Stimulated activated CD4-positive, alpha-beta T cell treated with anti-CD3 and anti-CD28 coated beads, Interleukin-12 subunit alpha, Interleukin-12 subunit beta, amount 100 ng/mL, for 24 hours (primary cell): ENCODE data around the gene EVC2.
"Not testable (repeated sequence)": the region's sequence is repeated elsewhere in the genome, so short reads cannot be mapped to it uniquely, and the experiment has no call there.

ENCODE experiments used
- DNase-seq, 2 experiments: peaks; one replicate each; pipeline ENCODE4 v3.0.0-alpha.2; 2020; ENCODE audit warnings: low read depth in 2 of 2

Gene EVC2

DNA sequence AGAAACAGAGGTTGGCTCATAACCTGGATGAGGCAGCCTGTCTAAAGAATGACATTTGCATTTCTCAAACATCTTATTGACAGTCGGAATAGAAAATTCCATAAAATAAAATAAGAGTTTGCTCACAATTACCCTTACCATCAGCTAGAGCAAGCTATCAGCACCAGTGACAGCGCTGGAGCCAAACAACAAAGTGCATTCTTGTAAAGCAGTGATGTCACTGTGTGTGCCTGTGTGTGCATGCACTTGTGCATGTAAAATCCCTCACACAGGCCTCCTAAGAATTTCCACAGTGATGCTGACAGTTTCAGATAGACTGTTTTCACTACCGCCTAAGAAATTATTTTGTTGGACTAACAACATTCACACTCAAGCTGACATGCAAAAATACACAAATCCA is 77.6 kb downstream of the EVC2 start:
- DNase-seq = no peak

DNA sequence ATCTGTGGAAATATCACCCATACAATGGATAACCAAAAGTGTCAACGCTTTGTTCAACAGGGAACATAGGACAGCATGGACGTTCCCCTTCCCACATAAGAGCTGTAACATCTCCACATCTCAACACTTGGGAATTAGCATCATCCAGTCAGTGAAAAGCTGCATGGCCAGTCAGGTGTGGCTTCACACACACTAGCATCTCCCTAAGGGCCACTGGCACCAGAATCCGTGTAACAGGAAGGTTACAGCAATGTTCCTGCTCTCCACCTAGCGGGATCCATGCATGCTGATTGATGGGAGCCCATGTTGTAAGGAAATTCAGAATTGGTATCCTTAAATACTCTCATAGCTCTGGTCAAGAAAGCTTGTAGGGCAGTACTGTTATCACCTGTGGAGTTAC is 78.8 kb downstream of the EVC2 start:
- no peak for DNase-seq

DNA sequence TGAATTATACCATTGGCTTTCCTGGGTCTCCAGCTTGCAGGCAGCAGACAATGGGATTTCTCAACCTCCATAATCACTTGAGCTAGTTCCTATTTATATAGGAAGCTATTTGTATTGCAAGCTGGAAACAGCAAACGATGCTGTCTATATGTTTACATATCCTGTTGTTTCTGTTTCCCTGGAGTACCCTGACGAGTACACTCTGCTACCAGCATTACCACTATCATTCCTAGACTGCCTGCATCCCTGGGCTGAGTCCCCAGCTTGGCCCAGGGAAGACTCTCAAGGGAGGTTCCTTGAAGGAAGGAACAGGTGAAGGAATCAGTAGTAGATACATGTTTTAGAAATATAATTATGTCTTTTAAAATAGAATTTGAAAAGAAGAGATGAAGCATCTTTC is 81.4 kb downstream of the EVC2 start:
- DNase-seq = no peak

DNA sequence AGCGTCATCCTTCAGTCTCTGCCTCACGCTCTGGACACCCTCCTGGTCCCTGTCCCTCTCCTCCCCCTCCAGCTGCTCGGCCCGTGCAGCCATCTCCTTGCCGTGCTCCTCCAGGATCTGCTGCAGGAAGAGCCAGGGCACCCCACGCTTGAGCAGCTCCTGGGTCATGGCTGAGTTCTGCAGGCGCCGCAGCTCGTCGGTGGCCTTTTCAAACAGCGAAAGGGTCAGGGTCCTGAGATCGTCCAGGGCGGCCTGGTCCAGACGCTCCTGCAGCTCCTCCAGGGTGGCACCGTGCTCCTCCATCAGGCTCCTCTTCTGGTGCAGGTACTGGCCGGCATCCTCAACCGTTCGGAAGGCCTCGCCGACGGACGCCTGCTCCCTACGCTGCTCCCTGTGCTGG is 85.8 kb downstream of the EVC2 start:
- no peak for DNase-seq

DNA sequence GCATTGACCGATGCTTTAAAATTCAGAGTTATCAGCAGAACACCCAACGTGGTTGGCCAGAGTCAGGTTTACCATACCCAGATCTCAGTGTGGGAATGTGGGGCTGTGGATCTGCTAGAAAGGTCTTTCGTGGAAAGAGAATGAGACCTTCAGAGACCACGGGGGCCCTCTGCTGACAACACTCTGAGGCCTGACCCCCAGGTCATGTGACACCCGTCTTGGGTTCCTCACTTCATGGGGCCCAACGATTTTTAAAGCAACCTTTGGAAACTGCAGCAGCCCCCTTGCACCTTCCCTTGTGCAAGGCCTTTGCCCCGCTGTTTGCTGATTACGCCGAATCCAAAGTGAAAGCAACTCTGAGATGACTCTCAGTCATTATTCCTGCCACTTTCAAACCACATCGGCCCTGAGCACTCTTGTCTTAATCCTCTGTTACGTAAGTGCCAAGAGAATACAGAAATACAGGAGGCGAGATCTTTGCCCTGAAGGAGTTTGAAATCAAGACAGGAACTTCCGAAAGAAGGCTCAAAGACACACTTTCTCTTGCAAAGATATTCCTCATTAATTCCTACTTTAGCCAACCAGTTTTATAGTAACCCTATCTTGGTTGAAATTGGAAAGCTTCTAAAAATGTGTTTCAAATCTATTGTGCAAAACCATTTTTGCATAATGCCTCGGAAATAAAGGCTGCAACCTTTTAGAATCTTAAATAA is 88.3 kb downstream of the EVC2 start:
- DNase-seq = no peak

DNA sequence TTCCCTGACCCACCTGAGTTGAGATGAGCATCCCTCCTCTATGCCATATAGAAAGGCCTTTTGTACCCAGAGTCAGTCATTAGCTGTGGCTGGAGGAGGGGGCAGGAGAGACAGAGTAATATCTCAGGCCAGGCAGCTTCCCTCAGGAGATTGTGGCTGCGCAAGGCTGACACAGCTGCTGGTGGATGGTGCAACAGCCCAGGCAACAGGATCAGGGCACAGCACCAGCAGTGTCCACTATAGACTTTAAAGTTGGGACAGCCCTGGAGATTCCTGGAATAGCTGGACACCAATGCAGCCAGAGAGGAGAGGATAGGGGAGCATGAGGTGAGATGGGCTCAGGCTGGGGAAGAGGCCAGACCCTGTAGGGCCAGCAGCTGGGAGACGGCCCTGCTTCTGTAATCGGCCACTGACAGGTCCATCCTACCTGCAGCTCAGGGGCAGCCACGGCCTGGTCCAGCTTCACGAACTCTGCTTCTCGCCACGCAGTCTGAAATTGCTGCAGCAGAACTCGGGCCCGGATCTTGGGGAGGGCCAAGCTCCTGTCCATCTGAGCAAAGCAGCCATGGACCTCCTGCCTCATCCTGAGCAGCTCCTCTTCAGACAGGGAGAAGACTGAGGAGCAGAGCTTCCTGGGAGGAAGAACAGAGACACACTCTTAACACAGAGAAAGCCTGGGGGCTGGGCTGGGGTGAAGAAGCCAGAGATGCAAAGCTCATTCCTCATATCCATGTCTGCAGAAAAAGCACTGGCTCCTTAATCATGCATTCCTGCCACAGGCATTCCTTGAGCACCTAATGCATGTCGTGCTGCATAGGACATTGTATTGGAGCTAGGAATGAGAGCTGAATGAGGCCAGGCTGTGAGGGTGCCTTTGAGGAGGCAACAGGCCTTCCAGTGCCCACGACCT is 90.1 kb downstream of the EVC2 start:
- DNase-seq = no peak

DNA sequence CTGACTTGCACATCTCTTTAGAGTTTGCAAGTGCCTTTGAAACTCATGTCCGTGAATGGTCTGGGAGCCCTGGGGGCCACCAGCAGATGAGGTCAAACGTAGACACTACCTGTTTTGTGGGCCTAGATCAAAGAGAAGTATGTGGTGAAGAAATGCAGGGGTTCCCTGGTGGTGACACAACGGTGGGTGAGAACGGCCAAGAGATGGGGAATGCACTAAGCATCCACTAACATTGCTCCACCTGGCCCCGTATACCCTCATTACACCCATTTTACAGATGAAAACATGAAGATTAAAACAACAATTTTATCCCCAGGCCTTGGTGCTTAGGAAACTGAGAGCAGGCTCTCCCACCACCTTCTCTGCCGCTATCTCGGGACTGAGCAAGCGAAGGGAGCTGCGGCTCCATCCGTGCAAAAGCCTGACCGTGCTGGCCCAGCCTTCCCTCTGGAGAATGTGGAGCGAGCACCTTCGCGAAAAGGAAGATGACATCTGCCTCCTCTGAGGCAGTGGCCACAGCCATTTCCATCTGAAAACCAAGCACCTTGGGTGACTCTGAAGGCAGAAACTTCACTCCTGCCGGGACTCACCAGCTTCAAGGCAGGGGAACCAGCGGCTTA is 91.9 kb downstream of the EVC2 start:
- no peak for DNase-seq

DNA sequence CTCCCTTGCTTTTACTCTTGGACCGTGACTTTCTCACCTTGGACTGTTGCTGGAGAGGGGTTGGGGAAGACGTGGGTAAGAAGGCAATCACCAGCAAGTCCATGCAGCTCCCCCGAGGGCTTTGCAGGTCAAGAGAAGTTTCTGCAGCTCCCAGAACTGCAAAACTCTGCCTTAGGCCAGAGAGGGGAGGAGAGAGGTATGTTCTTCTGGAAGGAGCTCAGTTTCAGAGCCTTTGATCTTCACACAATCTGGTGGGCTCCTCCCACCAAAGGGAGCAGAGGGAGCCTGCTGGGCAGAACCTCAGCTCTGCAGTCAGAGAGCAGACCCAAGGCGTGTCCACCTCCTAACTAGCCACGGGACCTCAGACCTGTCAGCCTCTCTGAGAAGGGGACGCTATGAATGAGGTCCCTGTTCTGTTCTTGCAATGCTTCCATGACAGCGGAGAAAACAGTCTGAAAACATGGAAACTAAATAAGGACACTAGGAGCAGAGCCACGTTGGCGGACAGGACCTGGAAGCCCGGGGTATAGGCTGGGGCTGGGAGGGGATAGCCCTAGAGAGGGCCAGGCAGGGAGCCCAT is 92.8 kb downstream of the EVC2 start:
- DNase-seq = no peak

DNA sequence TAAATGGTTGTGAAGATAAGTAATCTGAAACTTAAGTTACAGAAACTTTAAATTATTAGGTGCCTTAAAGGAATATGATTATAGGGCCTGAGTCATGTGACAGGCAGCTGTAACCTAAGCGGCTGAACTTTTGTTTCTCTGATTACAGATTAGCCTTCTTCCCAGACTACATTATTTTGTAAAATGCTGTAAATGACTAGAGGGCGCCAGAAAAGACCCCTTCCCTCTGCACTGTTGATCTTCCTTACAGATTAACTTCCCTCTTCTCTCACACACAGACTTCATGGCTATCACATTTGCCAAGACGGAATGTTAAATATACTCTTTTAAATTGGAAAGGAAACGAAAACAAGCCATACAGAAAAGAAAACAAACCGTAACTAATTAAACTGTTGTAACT is 96.6 kb downstream of the EVC2 start:
- DNase-seq = no peak

DNA sequence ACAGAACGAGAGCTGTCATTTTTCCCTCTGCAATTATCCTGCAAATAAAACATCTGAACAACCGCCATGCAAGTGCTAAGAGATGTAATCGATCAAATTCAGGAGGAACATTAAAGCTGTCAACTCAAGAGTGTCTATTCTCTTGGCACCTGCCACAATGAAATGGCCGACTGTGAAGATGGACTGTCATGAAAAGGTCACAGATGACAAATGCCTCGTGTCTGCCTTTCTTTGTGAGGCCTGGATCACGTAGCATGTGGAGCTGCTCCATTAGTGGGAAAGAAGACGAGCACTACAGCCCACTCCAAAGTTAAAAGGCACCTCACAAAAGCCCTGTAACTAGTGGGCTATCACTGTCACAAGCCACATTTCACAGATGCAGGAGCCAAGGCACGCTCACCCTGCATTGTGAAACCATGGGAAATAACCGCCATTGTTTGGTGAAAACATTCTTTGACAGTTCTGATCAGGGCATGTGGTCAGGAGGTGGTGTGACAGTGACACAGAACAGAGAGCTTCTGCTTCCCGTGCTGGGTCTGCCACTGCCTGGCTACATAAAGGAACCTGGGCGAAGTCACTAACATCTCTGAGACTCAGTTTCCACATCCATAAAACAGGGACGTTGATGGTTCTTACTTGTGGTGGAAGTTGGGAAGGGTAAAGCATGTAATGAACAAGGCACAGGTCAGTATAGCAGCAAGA is 98.9 kb downstream of the EVC2 start:
- no peak for DNase-seq

DNA sequence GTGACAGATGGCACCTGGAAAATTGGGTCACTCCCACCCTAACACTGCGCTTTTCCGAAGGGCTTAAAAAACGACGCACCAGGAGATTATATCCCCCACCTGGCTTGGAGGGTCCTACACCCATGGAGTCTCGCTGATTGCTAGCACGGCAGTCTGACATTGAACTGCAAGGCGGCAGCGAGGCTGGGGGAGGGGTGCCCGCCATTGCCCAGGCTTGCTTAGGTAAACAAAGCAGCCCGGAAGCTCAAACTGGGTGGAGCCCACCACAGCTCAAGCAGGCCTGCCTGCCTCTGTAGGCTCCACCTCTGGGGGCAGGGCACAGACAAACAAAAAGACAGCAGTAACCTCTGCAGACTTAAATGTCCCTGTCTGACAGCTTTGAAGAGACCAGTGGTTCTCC is 114.5 kb downstream of the EVC2 start:
- not testable (repeated sequence) for DNase-seq

DNA sequence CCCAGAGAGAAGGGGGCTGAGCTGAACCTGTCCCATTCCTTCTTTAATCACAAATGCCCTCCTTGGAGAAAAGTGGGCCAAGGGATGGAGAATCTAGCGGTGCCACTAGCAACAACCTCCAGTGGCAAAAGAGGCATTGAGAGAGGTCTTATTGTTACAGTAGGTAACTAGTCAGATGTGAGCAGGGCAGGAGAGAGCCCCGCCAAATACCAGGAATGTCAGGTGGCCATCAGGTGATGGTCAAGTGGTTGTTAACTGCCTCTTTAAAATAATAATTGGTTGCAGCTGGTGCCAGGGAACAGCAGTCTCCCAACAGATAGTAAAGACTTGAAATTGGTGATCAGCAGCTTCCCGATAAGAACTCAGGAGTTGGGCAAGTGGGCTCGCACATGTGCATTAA is 116.1 kb downstream of the EVC2 start:
- no peak for DNase-seq

DNA sequence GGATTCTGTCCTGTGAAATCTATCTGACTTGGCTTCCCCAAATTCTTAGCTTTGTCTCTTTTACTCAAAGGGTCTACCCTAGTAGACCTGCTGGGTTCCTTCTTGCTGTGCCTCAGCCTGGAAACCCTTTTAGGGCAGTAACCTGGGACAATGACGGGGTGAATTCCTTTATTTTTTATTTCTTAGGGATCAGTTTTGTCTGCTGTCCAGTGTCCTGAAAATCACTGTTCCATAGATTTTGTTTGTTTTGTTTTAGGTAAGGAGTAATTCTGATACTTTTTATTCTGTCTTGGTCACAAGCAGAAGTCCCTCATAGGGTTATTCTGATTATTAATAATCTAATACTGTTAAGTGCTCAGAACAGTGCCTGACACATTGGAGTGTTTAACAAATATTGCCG is 118.9 kb downstream of the EVC2 start:
- DNase-seq = no peak

DNA sequence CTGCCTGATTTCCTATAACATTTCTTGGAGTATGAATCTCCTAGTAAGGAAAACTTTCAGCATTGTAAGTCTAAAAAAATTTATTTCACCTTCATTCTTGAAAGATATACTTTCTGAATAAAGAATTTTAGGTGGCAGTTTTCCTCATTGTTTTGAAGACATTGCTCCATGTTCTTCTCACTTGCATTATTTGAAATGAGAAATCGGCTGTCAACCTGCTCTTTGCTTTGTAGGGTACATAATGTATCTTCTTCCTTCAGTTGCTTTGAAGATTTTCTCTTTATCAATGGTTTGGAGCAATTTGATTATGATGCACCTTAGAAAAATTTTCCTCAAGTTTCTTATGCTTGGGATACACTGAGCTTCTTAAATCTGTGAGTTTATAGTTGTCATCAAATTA is 120.3 kb downstream of the EVC2 start:
- no peak for DNase-seq

DNA sequence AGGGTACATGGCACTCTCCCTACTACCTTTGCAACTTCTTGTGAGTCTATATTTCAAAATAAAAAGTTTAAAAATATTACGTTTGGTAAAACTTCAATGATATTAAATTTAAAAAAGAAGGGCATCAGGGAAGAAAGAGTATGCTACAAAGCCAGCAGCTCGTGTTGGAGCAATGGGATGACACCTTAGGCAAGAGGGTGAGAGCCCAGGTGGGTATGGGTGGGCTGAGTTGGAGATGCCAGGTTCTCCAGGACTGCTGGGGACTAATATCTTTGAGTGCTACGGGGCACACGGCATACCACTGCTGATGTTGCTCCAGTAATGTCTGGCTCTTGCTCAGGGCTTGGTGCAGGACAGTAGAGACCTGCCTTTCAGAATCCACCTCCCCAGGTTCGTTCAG is 132.4 kb downstream of the EVC2 start:
- DNase-seq = no peak

DNA sequence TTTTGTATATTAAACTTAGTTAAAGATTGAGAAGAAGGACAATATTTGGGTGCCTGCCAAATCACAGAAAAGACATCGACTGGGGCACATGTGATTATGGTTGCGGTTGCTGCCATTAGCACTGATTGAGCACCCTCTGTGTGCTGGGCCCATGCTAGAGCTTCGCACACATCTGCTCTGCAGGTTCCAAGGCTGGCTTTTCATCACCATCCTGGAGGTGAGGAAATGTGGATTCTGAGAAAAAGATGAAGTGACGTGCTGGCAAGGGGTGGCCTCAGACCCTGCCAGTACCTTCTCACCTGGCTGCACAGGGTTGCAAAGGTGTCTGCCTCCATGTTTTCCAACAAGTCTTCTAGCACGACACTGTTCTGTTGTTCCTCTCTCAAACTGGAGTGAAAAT is 134.0 kb downstream of the EVC2 start:
- no peak for DNase-seq

DNA sequence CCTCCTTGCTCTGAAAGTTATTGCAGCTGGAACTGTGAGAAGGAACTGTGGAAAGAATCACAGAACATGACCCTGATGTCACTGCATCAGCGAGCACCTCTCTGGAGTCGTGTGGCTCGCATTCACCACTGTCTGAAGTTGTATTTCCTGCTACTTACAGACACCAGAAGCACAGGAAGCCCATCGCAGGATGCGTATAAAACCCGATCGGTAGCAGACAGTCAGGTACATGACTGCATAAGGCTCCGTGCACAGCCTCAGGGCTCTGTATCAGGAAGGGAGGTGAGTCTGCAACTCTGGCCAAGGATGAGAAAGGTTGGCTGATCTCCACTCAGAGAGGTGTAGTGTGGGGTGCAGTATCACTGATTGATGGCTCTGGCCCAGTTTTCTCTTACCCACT is 134.4 kb downstream of the EVC2 start:
- no peak for DNase-seq

DNA sequence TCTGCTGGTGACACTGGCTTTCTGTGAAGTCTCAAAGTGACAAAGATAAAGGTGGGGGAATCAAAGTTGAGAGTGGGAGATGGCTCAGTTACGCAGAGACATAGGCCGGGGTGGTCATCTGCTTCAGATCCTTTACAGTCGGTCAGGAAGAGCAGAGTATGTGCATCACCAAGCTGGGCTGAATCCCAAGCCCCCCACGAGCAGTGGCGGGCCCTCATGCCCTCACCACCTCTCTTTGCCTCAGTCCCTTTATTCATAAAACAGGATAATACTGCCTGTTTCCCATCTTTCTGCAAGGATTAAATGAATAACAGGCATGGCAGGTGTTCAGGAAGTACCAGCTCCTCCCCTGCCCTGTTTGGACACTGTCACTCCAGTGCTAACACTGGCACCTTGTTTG is 135.6 kb downstream of the EVC2 start:
- DNase-seq = no peak

DNA sequence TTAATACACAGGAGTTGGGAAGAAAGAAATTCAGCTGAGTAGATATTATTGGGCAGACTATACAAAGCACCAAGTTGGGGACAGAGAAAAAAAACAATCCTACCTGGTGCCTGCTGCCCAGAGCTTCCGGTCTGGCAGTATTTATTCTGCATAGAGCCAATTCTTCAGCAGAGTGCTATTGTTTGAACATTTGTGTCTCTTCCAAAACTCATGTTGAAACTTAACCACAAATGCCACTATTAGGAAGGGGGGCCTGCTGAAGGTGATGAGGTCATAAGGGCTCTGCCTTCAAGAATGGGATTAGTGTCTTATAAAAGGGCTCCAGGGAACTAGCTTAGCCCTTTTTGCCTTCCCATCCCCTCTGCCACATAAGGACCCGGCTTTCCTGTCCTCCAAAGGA is 136.2 kb downstream of the EVC2 start:
- no peak for DNase-seq

DNA sequence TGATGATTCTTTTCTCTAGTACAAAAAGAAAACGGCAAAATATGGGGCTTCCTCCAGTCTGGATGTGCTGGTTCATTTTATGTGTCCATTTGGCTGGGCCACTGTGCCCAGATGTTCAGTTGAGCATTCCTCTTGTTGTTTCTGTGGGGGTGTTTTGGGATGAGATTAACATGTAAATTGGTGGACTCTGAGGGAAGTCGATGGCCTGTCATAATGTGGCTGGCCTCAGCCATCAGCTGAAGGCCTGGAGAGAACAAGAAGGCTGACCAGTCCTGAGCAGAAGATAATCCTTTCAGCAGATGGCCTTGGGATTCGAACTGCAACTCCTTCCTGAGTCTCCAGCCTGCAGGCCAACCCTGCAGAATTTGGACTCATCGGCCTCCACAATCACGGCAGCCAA is 136.7 kb downstream of the EVC2 start:
- DNase-seq = no peak

DNA sequence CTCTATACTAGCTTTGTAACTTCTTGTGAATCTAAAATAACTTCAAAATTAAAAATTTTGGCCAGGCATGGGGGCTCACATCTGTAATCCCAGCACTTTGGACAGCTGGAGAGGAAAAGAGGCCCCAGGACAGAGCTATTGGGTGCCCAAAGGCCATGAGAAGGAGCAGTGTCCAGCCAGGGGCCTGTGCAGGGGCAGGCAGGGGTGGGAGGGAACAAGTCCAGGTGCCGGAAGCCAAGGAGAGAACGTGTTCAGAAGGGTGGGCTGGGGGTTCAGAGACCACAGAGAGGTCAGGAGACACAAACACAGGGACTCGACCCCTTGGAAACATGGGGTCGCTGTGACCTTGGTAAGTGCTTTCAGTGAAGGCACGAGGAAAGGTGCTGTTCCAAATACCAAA is 138.9 kb downstream of the EVC2 start:
- no peak for DNase-seq

DNA sequence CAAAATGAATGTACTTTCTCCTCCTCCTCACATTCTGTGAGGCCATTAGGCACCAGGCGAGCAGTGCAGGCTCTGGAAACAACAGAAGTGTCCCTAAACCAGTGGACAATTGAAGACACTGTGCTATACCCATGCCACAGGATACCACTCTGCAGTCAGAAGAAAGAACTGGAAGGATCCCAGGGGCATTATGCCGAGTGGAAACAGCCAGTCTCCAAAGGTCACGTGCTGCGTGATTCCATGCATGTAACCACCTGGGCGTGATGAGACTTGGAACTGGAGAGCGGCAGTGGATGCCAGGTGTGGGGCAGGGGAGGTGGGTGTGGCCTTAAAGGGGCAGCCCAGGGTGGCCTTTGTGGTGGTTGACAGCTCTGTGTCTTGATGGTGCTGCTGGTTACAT is 139.4 kb downstream of the EVC2 start:
- DNase-seq = no peak
